Muscle layer of duodenum (tissue), 2 donors: Measurements from ENCODE around the gene DSCAM.
"Not testable (repeated sequence)": the region's sequence is repeated elsewhere in the genome, so short reads cannot be mapped to it uniquely, and the experiment has no call there.

ENCODE experiments used
- H3K27ac ChIP-seq: one replicate; pipeline ENCODE4 v1.7.0; 2013; ENCODE audit warnings: mild to moderate bottlenecking, low read length
- H3K27me3 ChIP-seq: one replicate; pipeline ENCODE4 v1.7.0; 2013; ENCODE audit warnings: low read depth, mild to moderate bottlenecking, control low read depth, low read length
- H3K36me3 ChIP-seq, 2 donors: one replicate each; pipeline ENCODE4 v1.7.0; 2013; ENCODE audit warnings: low read length in 2 of 2, control low read depth in 1 of 2, mild to moderate bottlenecking in 1 of 2; ENCODE audit not compliant: insufficient read depth in 2 of 2, control insufficient read depth in 1 of 2
- H3K4me1 ChIP-seq, 2 donors: one replicate each; pipeline ENCODE4 v1.7.0; 2013; ENCODE audit warnings: low read length in 2 of 2, mild to moderate bottlenecking in 2 of 2, control low read depth in 1 of 2, moderate library complexity in 1 of 2; ENCODE audit not compliant: insufficient read depth in 2 of 2, control insufficient read depth in 1 of 2
- H3K4me3 ChIP-seq, 2 donors: one replicate each; pipeline ENCODE4 v1.7.0; 2013; ENCODE audit warnings: low read length in 2 of 2, low read depth in 1 of 2, mild to moderate bottlenecking in 1 of 2
- H3K9me3 ChIP-seq, 2 donors: one replicate each; pipeline ENCODE4 v1.7.0; 2013; ENCODE audit warnings: low read length in 2 of 2, control low read depth in 1 of 2, mild to moderate bottlenecking in 1 of 2; ENCODE audit not compliant: control insufficient read depth in 1 of 2
- donor health status: healthy.

Gene DSCAM

DNA sequence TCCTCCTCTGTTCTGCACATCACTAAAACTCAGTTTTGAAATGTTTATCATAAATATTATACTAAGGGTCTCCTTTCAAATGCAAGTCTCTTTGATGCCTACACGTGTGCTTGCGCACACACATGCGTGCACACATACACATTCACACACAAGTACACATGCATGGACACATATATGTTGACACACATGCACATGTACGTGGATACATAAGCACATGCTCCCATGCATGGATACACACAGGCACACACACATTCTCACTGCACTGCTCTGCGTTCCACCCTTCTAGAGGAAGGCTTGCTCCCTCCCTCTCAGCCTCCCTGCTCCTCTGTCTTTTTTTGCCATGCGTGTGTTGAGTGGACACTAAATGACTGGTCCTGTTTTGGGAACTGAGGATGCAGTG, 817.1 kb downstream of the DSCAM start:
- H3K4me1 ChIP-seq: no peaks in the 10 kb centered on the region
- no peak overlapping the region for H3K4me3 ChIP-seq
- no peaks in the 10 kb centered on the region for H3K27me3 ChIP-seq
- H3K36me3 ChIP-seq: no peaks in the 10 kb centered on the region
- H3K27ac ChIP-seq: no peak overlapping the region
- H3K9me3 ChIP-seq: no peaks in the 10 kb centered on the region

DNA sequence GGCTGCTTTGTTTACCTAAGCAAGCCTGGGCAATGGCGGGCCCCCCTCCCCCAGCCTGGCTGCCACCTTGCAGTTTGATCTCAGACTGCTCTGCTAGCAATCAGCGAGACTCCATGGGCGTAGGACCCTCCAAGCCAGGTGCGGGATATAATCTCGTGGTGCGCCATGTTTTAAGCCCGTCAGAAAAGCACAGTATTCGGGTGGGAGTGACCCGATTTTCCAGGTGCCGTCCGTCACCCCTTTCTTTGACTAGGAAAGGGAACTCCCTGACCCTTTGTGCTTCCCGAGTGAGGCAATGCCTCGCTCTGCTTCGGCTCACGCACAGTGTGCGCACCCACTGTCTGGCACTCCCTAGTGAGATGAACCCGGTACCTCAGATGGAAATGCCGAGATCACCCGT, 818.6 kb downstream of the DSCAM start:
- H3K9me3 ChIP-seq, H3K27me3 ChIP-seq, H3K36me3 ChIP-seq, H3K27ac ChIP-seq, H3K4me3 ChIP-seq, H3K4me1 ChIP-seq: not testable (repeated sequence)

DNA sequence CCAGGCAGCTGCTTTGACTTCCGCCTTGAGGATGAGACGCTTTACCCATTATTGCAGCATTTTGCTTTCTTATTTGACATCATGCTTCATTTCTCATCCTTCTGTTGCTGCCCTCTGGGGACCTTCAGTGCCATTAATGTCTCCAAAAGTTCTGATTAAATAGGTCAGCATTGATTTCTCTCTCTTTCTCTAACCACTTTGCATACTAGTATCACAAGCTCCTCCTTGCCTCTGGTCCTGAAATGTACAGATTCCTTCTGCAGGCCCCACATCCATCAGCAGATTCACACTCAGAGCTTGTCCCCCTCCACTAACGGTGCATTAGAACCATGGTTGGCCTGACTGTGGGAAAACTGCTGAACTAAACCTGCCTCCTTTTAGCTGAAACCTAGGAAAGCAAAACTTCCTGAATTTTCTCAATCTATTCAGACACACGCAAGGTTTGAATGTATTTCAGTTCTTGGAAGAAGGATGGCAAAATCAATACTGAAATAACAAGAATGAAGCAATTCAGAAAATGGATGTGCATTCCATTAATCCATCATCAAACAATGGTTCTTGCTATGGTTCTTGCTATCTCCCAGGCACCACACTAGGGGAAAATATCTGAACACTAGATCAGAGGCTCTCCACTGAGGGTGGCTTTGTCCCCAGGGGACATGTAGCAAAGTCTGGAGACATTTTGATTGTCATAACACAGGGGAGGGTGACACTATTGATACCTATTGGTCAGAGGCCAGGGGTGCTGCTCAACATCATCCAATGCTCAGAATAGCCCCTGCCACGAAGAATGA, 825.2 kb downstream of the DSCAM start:
- Histone ChIP-seq H3K4me3 (no peak overlapping the region), H3K9me3 (no peaks in the 10 kb centered on the region), H3K27ac (no peak overlapping the region), H3K4me1 (no peaks in the 10 kb centered on the region), H3K27me3 (no peaks in the 10 kb centered on the region), H3K36me3 (no peaks in the 10 kb centered on the region)

DNA sequence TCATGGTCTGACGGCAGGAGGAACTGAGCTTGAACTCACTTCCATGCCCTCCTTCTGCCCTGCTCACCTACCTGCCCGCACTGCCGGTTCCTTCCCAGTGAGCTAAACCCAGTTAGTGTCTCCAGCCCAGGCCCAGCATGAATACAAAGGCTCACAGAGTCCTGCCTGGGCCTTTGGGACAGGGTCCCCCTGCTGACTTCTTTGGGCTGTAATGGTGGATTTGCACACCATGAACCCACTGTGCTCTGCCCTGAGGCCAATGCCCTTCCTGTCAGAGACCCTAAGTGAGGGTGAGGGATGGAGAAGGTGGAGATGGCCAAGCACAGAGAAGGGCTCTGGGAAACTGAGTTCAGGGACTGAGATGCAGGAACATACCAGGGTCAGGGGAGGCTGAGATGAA, 826.3 kb downstream of the DSCAM start:
- Histone ChIP-seq H3K4me1 (no peaks in the 10 kb centered on the region), H3K4me3 (no peak overlapping the region), H3K36me3 (no peaks in the 10 kb centered on the region), H3K27me3 (no peaks in the 10 kb centered on the region), H3K9me3 (no peaks in the 10 kb centered on the region), H3K27ac (no peak overlapping the region)

DNA sequence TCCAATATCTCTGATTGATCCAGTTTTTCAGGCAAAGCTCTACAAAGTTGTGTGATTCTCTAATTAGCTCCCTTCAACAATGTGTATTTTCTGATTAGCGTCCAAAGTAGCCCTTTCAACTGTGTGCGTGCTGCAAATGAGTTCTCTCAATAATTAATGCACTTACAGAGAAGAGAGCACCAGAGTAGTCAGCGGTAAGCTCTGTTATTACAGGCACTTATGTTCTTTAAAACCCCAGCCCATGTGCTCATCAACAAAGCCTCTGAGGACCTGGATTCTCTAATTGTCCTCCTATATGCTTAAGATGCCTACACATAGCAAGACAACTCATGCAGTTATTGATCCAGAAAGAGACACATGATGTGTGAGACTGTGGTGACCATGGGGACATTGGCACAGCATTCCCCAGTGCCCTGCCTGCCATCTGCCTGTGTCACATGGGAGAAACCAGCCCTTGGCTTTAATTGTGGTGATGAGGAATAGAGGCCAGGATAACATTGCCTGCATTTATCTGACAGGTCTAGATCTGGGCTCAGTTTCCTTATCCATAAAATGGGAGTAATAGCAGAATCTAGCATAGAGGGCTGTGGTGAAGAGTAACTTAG, 828.0 kb downstream of the DSCAM start:
- no peaks in the 10 kb centered on the region for H3K36me3 ChIP-seq
- no peaks in the 10 kb centered on the region for H3K4me1 ChIP-seq
- no peaks in the 10 kb centered on the region for H3K27me3 ChIP-seq
- no peak overlapping the region for H3K27ac ChIP-seq
- H3K9me3 ChIP-seq: no peaks in the 10 kb centered on the region
- no peak overlapping the region for H3K4me3 ChIP-seq

DNA sequence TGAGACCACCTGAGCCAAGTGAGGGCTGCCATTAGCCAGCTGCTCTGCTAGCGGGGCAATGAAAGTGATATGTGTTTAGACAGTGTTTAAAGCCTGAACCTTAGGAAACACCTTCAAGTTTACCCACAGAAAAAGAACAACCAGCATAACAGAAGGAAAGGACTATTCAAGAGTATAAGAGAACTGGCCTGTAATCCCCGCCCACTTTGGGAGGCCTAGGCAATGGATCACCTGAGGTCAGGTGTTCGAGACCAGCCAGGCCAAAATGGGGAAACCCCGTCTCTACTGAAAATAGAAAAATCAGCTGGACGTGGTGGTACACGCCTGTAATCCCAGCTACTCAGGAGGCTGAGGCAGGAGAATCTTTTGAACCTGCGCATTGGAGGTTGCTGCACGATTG, 830.3 kb downstream of the DSCAM start:
- Histone ChIP-seq H3K4me3 (no peak overlapping the region), H3K4me1 (no peaks in the 10 kb centered on the region), H3K27me3 (no peaks in the 10 kb centered on the region), H3K27ac (no peak overlapping the region), H3K36me3 (no peaks in the 10 kb centered on the region), H3K9me3 (no peaks in the 10 kb centered on the region)

DNA sequence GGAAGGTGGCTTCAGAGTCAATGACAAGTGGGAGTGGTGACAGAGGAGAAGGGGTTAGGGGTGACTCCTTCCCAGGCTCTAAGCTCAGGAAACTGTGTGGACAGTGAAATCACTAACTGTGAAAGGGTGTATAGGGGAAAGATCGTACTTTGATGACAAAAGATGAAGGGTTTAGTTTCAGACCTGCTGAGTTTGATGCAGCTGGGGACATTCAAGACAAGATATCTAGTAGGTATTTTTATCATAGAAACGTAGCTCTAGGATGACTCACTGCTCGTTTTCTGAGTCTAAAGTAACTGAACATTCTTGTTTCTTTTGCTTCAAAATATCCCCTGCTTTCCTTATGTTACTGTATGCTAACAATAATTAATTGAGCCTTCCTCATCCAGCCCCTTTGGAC, 830.7 kb downstream of the DSCAM start:
- H3K4me1 ChIP-seq: no peaks in the 10 kb centered on the region
- H3K4me3 ChIP-seq: no peak overlapping the region
- H3K27me3 ChIP-seq: no peaks in the 10 kb centered on the region
- H3K27ac ChIP-seq: no peak overlapping the region
- no peaks in the 10 kb centered on the region for H3K9me3 ChIP-seq
- no peaks in the 10 kb centered on the region for H3K36me3 ChIP-seq

DNA sequence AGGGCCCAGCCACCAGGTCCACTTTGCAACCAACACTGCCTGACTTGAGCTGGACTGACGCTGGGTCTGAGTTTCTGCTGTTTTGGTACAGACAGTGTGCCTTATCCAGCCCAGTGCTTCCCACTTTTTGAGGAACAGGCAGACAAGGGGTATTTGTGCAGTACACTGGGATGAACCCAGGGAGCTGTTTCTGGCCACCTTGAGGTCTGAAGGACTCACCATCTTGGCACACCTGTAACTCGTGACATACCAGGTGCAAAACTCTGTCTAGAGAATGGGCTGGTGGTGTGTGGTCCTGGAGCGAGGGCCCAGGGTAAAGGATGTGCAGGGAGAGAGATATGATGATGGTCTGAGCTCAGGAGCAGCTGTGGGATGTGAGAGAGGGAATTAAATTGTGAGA, 831.1 kb downstream of the DSCAM start:
- H3K27me3 ChIP-seq: no peaks in the 10 kb centered on the region
- no peak overlapping the region for H3K27ac ChIP-seq
- H3K4me1 ChIP-seq: no peaks in the 10 kb centered on the region
- H3K4me3 ChIP-seq: no peak overlapping the region
- H3K9me3 ChIP-seq: no peaks in the 10 kb centered on the region
- H3K36me3 ChIP-seq: no peaks in the 10 kb centered on the region

DNA sequence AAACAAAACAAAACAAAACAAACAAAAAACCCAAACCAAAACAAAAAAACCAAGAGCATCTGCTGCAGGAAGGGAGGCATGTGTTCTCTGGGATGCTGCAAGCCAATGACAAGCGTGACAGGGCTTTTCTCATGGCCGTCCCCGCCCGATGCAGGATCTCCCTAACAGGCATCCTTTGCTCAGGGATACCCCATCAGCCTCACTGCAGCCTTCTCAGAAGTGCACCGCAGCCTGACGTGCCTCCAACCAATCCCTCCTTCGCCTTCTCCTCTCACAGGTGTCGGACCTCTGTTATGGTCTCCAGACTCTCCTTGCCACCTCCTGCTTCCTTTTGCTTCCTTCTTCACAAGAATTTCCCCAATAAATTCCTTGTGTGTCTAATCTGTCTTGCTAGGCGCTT, 832.6 kb downstream of the DSCAM start:
- H3K4me3 ChIP-seq: no peak overlapping the region
- H3K9me3 ChIP-seq: no peaks in the 10 kb centered on the region
- no peaks in the 10 kb centered on the region for H3K27me3 ChIP-seq
- H3K36me3 ChIP-seq: no peaks in the 10 kb centered on the region
- H3K4me1 ChIP-seq: no peaks in the 10 kb centered on the region
- no peak overlapping the region for H3K27ac ChIP-seq

DNA sequence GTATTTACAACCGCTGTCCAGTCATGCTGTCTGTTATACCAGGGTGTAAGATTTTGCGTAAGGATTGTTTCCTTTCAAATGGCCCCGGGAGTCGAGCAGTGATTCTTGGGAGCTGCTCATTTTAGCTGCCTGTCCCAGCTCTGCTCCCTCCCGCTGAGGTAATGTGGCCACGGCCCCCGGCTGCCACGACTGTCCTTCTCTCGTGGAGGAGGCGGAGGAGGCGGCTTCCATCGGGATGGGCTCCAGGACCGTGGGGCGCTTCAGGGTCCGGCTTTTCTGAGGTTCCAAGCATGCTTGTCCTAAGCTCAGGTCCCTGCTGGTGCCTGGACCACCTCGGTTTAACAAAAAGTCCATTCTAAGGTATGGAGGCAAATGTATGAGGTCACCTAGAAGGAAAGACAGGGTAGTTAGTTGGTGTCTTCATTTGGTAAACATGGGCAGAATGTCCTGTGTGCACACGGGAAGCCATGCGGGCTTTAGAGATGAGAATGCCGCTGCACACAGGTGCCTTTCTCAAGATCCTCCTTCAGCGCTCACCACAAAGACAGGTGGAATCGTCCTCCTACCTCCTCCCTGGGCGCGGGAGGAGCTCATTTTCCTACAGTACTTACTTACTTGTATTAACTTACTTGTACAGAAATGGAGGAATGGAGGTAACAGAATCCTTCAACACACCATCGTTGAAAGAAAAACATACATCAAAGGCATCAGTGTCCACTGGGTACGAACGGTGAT, 833.8 kb downstream of the DSCAM start:
- Histone ChIP-seq H3K36me3 (no peaks in the 10 kb centered on the region), H3K9me3 (no peaks in the 10 kb centered on the region), H3K4me3 (no peak overlapping the region), H3K27ac (no peak overlapping the region), H3K27me3 (no peaks in the 10 kb centered on the region), H3K4me1 (no peaks in the 10 kb centered on the region)

DNA sequence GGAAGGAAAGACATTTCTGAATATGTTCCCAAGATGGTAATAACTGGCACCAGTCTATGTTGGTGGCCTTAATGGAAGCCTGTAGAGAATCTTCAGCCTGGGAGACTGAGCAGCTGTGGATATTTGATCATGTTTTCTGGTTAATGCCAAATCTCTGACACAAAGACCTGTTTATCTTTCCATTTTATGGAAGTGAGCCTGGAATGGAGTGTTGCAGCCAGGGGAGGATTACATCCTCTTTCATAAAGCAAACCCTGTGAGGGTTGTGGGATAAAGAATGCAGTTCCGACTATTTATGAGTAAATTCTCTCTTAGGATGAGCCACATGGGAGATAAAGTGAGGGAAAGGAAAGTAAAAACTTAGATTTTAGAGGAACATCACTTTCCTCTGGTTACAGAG, 835.6 kb downstream of the DSCAM start:
- H3K9me3 ChIP-seq: no peaks in the 10 kb centered on the region
- H3K27me3 ChIP-seq: no peaks in the 10 kb centered on the region
- no peaks in the 10 kb centered on the region for H3K4me1 ChIP-seq
- H3K4me3 ChIP-seq: no peak overlapping the region
- no peaks in the 10 kb centered on the region for H3K36me3 ChIP-seq
- no peak overlapping the region for H3K27ac ChIP-seq
